Heart left ventricle (tissue), 16 donors: ENCODE results near the gene CRIP1. TPM values are rescaled to one million over a fixed set of nuclear protein-coding genes. Genes with fewer than 3 reads are reported as not detected.
A peak's percentile ranks its signal among the peaks of the same experiment; 100 is the strongest.

Source experiments
- ATAC-seq, 4 donors: fragments of 200-7000 bp; cut with Tn5 transposase; one replicate each; pipeline ENCODE4 v1.9.1; 2020 to 2022; ENCODE audit warnings: moderate library complexity in 4 of 4, mild to moderate bottlenecking in 3 of 4, moderate number of reproducible peaks in 1 of 4
- DNase-seq, 5 donors: peaks; one replicate each; pipeline ENCODE4 v3.0.0-alpha.2; 2020
- H3K27ac ChIP-seq, 12 donors: fragments of 200-600 bp; sonication (generic) in 4 of 12; one replicate each; pipeline versions ENCODE4 v1.5.0 to v1.8.0; 2016 to 2022; ENCODE audit warnings: mild to moderate bottlenecking in 2 of 12
- H3K27me3 ChIP-seq, 9 donors: fragments of 200-600 bp; sonication (generic) in 2 of 9; one replicate each; pipeline versions ENCODE4 v1.5.1 to v1.8.0; 2016 to 2022; ENCODE audit warnings: mild to moderate bottlenecking in 3 of 9
- H3K36me3 ChIP-seq, 9 donors: fragments of 200-600 bp; sonication (generic) in 2 of 9; one replicate each; pipeline versions ENCODE4 v1.5.0 to v1.8.0; 2018 to 2022; ENCODE audit warnings: mild to moderate bottlenecking in 2 of 9
- H3K4me1 ChIP-seq, 12 donors: fragments of 200-600 bp; sonication (generic) in 4 of 12; one replicate each; pipeline versions ENCODE4 v1.5.0 to v1.8.0; 2016 to 2022; ENCODE audit warnings: mild to moderate bottlenecking in 3 of 12
- H3K4me3 ChIP-seq, 12 donors: fragments of 200-600 bp; sonication (generic) in 4 of 12; one replicate each; pipeline versions ENCODE4 v1.5.0 to v1.8.0; 2017 to 2022; ENCODE audit warnings: mild to moderate bottlenecking in 9 of 12, moderate library complexity in 4 of 12
- H3K9me3 ChIP-seq, 12 donors: fragments of 200-600 bp; sonication (generic) in 4 of 12; one replicate each; pipeline versions ENCODE4 v1.5.0 to v1.8.0; 2016 to 2022; ENCODE audit warnings: mild to moderate bottlenecking in 1 of 12
- CTCF ChIP-seq, 12 donors: fragments of 200-600 bp; sonication (generic) in 4 of 12; IDR thresholded peaks; one replicate each; pipeline versions ENCODE4 v1.5.0 to v1.8.0; 2018 to 2022; ENCODE audit warnings: antibody characterized with exemption in 12 of 12, mild to moderate bottlenecking in 5 of 12
- POLR2A ChIP-seq, 2 donors: fragments of 450-650 bp; IDR thresholded peaks; one replicate each; pipeline ENCODE4 v1.6.1; 2017; ENCODE audit warnings: antibody characterized with exemption in 2 of 2, mild to moderate bottlenecking in 2 of 2, moderate library complexity in 2 of 2
- WGBS, 4 donors: extraction: QIAGEN DNeasy Blood & Tissue Kit in 2 of 4; methylation state at CpG; one replicate each; pipeline versions ENCODE4 v1.1.5 to v1.1.7; 2013 to 2018; 5-methylcytosine and 5-hydroxymethylcytosine counted together
- intact Hi-C, 10 donors: fragments of 100-400 bp; cut with DNase I; formaldehyde crosslinking; loops; one replicate each; pipeline versions ENCODE4 v1.11.1 to v1.14.2; 2022
- polyA plus RNA-seq, 2 donors: library from polyadenylated mRNA; stranded (reverse); fragments of 200-250 nt; gene quantifications; one replicate each; pipeline ENCODE4 v1.2.3, GENCODE V29; 2013
- total RNA-seq, 9 donors: library from RNA; depleted of rRNA in 2 of 9; stranded (reverse); fragments of >200 nt in 2 of 9; fragmentation: NEBNext Ultra II Directional in 3 of 9; extraction: Animal tissue kit (Norgen Biotek cat#: 25700) in 3 of 9; gene quantifications; one replicate each; pipeline versions ENCODE4 v1.1.0 to v1.2.4, GENCODE V29; 2016 to 2023
- donor health status: ischemic (EF 13 %, LVEDD 7.1; RV severe dilation, severe dysfunction).
- donor health status: healthy with polysubstance abuse.
- donor health status: DM: no; HTN: yes; CAD: no.
- donor health status: DM: no; HTN: no; CAD: no.
- donor health status: ischemic (EF 25% LVEDD 6.9; RV normal size, moderate dysfunction).
- donor health status: ischemic (EF 25% LVEDD 5.7; RV mildly dilated, moderate dysfunction).
- donor health status: healthy.
- donor health status: DM: yes; HTN: yes; CAD: no.
- donor health status: ischemic (EF 35%, LVEDD 5.7; RV mildly dilated, moderate dysfunction).
- donor health status: nonischemic (EF 11% LVEDD 7.7; RV severe dilation, severe dysfunction).
- donor health status: DM: yes; HTN: yes; CAD: no.
- donor health status: PGD.
- donor health status: ischemic (EF 29% LVEDD 5.4; RV normal size, mild dysfunction).
- donor health status: nonischemic (EF 23%, LVEDD 6.1; RV moderate dilation, normal function).

Gene CRIP1
- total and polyA plus RNA-seq, 11 donors, result 12.1 to 195 (median 62.3) TPM

GRCh38 chr14:105474483-105475268 lies 12.0 kb upstream of the CRIP1 start, which contains the start of gene CRIP2:
TSS of gene CRIP2 (plus strand) at chr14:105474821. CDS start at chr14:105474863, 42 bp downstream.
- H3K27ac ChIP-seq, result peak within 1 kb of the TSS; percentile 93 to 100 (median 99)
- peak within 1 kb of the TSS; percentile 72 to 100 (median 96) for H3K4me3 ChIP-seq
- TF ChIP-seq CTCF (IDR thresholded peaks at IDR 0.05), result no peak
- peak; percentile 59 to 95 for TF ChIP-seq POLR2A (IDR thresholded peaks at IDR 0.05)
- ATAC-seq (peak in 2 of 4 donors; percentile 2 to 16), DNase-seq (peak in 4 of 5 donors; percentile 77 to 82 (median 80))
- no peaks in the 10 kb centered on the region for H3K9me3 ChIP-seq
- peaks cover 0 to 30% (median 0%) of the 10 kb centered on the region in 9 donors for H3K27me3 ChIP-seq
- 0 to 1% (median 1%) methylated on average over 15 to 118 of the region's 118 CpGs for WGBS, 4 donors
- intact Hi-C loops, result loop anchor here in 2 of 10 donors (2.0 to 5.0 kb wide), 3 partner anchors 14 to 278 kb away; partner anchors contain the start of gene TEX22 (in 1 of the 2)
- H3K4me1 ChIP-seq, result peaks cover 0 to 80% (median 56%) of the 10 kb centered on the region in 12 donors
- peaks cover 0 to 24% (median 13%) of the 10 kb centered on the region in 9 donors for H3K36me3 ChIP-seq

DNA sequence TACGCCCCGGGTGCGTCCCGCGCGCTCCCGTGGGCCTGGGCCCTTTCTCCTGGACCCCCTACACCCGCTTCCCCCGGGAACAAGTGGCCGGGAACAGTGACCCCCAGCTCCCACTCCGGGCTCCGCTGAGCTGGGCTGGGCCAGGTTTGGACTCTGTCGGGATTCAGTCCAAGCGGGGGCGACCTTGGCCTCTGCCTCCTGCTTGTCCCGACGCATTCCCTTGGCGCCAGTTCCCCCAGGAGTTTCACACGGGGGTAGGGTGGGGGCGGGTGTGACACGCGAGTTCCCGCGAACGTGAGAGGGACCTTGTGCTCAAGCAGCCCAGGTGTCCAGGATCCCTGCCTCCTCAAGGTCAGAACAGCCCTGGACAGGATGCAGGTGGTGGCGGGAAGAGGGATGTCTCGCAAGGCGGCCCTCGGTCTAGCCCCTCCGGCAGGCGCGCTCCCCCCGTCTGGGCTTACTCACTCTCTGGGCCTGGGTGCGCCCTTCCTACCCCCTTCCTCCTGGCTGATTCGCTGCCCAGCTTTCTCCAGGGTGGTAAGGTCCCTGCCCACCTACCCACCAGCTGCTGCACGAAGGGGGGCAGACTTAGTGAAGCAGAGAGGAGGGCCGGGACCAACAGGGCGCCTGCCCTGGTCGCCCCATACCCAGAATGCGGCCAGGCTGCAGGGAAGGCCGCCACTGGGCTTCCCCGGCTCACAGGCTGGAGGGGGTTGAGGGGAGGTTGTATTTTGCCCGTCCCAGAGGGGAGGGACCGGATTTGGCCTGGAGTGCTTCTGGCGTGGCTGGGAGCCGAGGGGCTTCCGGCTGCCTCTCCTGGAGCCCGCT lies 11.2 kb upstream of the CRIP1 start:
- Histone ChIP-seq H3K4me1 (peaks cover 0 to 80% (median 59%) of the 10 kb centered on the region in 12 donors), H3K4me3 (peak overlapping the region; percentile 72 to 100 (median 96)), H3K27ac (peak overlapping the region; percentile 93 to 100 (median 99)), H3K9me3 (no peaks in the 10 kb centered on the region), H3K36me3 (peaks cover 0 to 24% (median 15%) of the 10 kb centered on the region in 9 donors), H3K27me3 (peaks cover 0 to 32% (median 0%) of the 10 kb centered on the region in 9 donors)
- intact Hi-C loops, result loop anchor here in 2 of 10 donors (2.0 to 5.0 kb wide), 3 partner anchors 13 to 279 kb away; partner anchors contain the start of gene TEX22 (in 1 of the 2)
- no peak for TF ChIP-seq CTCF (IDR thresholded peaks at IDR 0.05)
- TF ChIP-seq POLR2A (IDR thresholded peaks at IDR 0.05), result no peak
- WGBS, 4 donors, result 0 to 8% (median 1%) methylated on average over 10 to 48 of the region's 48 CpGs
- ATAC-seq (peak in 2 of 4 donors; percentile 0 to 19), DNase-seq (peak; percentile 72 to 84 (median 79))

DNA sequence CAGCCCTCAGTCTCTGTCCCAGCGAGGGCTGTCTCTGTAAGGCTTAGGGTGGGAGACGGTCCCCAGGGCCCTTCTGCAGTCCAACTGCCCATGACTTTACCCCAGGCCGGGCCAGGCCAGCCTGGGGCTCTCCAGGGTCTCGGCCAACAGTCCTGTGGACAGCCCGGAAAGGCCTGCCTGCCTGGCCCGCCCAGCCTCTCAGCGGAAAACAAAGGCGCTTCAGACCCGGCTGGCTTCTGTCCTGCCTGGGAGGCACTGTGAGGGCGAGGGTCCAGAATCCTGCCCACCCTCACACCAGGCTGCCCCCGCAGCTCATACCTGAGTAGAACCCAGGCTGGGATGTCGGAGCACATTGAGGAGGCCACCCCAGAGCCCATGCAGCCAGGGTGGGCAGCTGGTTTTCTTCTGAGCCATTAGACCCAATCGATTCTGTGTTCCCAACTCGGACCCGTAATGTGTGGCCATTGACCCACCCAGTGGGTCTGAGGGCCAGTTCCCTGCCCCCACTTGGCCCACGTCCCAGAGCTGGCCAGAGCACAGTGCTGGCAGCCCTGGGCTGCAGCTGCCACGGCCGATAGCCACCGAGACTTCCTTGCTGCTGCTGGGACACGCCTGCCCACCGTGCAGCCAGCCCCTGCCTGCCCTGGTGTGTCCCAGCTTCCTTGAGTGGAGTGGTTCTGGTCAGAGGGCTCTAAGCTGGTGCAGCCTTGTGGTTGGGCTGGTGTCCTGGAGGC lies 10.4 kb upstream of the CRIP1 start:
- peaks cover 0 to 22% (median 15%) of the 10 kb centered on the region in 9 donors for H3K36me3 ChIP-seq
- peak overlapping the region; percentile 72 to 100 (median 96) for H3K4me3 ChIP-seq
- ATAC-seq (peak in 3 of 4 donors; percentile 0 to 8 (median 2)), DNase-seq (peak; percentile 79 to 86 (median 83))
- peaks cover 0 to 32% (median 0%) of the 10 kb centered on the region in 9 donors for H3K27me3 ChIP-seq
- no peak for TF ChIP-seq CTCF (IDR thresholded peaks at IDR 0.05)
- no peak for TF ChIP-seq POLR2A (IDR thresholded peaks at IDR 0.05)
- H3K9me3 ChIP-seq, result no peaks in the 10 kb centered on the region
- H3K27ac ChIP-seq, result peak overlapping the region; percentile 93 to 100 (median 99)
- WGBS, 4 donors, result 0 to 9% (median 8%) methylated on average over 15 to 21 of the region's 21 CpGs
- H3K4me1 ChIP-seq, result peaks cover 3 to 80% (median 60%) of the 10 kb centered on the region in 12 donors
- intact Hi-C loops, result loop anchor here in 1 of 10 donors (5.0 kb wide), 1 partner anchor 79 kb away; the partner anchor contains the start of gene TEX22
